Dedifferentiated amniotic fluid mesenchymal stem cell (primary cell): Measurements from ENCODE around the gene MAMLD1.

Experiments used
- DNase-seq: peaks from one replicate; pipeline ENCODE4 v3.0.0-alpha.2; 2016; ENCODE audit errors: extremely low spot score

The MAMLD1 gene

DNA sequence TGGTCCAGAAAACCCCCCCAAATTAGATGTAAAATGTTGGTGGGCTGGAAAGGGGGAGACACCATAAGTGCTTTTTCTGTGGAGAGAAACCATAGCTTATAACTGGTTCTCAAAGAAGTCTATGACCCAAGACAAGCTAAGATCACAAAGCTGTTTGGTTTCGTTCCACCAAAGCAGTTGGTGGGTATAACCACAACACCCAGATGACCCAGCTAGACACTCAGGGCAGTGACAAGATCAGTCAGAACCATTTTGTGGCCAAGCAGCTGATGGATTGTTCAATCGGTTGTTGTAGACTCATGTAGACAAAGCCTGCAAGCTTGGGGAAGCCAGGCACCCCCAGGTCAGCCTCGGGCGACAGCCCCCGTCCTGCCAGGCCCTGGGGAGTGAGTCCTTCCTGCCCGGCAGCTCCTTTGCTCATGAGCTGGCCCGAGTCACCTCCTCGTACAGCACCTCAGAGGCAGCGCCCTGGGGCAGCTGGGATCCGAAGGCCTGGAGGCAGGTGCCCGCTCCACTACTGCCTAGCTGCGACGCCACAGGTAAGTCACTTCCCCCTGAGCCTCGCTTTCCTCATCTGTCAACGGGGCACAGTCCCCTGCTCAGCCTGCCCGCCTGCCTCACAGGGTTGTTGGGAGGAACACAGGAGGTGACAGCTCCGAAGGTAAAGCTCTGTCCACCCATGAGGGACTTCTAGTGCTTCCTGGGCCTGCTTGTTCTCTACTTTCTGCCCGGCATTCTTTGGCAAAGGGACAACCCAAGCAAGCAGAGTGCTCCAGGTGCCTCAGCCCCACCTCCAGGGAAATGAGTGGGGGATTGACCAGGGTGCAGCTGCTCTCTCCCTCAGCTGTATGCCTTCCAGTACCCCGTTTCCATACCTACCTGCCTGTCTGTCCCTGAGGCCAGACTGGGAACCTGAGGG lies 140.1 kb downstream of the MAMLD1 start:
- no peak for DNase-seq

DNA sequence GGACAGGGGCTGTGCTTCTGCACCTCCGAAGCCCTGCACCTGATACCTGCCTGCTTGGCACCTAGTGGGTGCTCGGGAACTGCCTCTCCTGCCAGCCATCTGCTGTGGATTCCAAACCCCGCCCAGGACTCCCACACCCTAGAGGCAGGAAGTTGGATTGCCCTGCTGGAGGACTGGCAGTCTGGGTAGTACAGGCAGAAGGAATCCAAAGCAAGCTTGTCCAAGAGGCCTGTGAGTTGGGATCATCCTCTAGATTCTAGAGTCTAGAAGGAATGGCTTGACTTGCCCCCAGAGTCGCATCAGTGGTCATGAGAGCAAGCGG lies 140.7 kb downstream of the MAMLD1 start:
- DNase-seq: no peak

DNA sequence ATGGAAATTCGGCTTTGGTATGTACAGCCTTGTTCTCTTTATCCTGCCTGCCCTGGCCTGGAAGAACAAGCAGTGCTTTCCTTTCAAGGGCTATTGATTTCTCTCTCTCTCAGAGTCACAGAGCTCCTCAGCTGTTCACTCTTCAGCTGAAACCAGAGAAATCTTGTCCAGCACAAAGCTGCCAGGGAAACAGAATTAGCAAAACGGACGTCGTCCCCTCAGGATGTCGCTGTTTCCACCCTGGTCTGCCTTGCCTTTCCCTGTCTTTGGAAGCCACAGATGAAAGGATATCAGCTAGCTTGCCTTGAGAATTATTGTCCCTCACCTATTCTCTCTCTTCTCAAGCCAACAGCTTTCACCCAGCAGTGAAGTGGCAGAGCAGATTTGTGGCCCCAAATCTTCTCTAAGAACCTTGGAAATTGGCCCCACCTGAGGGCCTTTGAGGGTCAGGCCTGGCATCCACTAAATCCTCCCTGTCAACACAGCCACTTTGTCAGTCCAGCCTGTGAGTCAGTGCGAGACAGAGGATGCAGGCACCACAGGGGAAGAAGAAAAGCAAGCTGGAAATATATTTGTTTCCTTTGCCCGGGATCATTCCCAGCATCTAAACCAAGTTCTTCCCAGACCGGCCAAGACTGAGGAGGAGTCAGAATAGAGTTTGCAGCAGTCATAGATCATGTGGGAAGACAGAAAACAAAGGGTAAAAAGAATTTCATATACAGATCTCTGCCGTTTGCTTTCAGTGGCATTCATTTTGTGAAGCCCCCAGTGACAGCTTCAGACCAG lies 141.5 kb downstream of the MAMLD1 start:
- DNase-seq: no peak

DNA sequence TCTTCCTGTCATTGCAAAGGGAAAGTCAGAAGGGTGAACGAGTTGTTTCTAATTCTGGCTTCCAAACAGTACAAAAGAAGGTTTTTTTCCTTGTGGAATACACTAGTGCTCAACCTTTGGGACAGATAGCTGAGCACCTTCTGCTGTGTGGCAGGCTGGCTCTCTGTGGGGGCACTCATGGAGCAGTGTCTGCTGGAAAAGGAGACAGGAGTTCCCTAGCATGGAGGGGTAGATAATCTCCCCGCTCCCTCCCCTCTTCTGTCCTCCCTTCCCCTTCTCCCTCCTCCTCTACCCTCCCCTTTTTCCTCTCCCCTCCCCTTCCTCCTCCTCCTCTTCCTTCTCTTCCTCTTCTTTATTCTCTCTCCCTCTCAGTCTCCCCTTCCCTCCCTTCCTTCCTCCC lies 142.9 kb downstream of the MAMLD1 start:
- no peak for DNase-seq

DNA sequence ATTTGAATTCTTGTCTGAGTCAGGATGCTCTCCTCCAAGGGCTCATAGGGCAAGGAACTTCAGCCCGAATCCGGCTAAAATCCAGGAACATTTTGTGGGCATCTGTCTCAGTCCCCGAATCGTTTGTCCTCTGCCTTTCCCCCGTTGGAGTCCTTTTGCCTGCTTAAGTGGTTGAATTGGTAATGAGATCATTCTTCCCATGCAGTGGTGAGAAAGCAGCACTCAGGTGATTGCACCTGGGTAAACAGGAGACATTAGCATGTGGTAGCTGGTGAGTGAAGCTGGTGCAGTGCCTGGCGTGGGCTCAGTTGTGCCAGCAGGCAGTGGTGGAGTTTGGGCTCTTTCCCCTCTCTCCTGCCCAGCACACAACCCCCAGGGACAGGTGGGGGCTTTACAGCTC lies 143.4 kb downstream of the MAMLD1 start:
- no peak for DNase-seq

DNA sequence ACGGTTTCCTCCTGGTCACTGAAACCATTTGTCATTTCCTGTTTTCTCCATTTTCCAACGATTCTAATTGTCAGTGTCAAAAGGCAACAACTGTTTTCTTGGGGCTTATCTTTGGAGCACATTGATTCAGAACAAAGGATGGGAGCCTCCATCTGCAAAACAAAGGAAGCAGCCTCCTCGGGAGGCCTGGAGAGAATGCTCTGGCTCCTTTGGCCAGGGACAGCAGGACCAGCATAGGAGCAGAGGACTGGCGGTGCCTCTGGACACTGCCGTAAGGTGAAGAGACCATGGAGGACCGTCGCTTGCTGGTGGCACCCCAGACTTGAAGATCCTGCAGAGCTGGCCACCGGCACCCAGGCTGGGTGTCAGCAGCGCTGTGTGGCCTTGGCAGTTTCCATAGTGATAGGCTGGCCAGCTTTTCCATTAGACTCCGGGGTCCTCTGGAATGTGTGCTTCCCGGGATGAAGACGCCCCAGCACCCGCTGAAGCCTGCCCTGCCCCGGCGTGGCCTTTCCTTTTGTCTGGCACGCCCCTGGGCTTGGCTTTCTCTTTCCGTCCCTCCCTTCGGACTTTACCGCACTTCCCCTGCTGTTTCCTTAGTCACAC lies 144.2 kb downstream of the MAMLD1 start:
- DNase-seq: no peak

DNA sequence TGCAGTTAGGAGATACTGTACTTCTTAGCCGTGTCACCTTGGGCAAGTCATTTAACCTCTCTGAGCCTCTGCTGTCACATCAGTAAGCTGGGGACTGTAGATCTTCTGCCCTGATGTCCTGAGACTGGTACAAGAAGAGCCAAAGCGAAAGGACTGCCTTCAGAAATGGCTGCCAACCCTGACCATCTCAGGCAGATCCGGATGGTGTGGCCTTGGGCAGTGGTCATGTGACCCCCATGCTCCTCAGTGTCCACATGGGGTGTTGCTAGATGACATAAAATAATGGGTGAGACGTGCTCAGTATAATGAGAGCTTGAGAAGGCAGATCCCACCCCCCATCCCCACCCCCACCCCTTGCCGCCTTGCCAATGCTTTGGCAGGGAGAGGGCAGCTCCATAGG lies 144.9 kb downstream of the MAMLD1 start:
- no peak for DNase-seq

DNA sequence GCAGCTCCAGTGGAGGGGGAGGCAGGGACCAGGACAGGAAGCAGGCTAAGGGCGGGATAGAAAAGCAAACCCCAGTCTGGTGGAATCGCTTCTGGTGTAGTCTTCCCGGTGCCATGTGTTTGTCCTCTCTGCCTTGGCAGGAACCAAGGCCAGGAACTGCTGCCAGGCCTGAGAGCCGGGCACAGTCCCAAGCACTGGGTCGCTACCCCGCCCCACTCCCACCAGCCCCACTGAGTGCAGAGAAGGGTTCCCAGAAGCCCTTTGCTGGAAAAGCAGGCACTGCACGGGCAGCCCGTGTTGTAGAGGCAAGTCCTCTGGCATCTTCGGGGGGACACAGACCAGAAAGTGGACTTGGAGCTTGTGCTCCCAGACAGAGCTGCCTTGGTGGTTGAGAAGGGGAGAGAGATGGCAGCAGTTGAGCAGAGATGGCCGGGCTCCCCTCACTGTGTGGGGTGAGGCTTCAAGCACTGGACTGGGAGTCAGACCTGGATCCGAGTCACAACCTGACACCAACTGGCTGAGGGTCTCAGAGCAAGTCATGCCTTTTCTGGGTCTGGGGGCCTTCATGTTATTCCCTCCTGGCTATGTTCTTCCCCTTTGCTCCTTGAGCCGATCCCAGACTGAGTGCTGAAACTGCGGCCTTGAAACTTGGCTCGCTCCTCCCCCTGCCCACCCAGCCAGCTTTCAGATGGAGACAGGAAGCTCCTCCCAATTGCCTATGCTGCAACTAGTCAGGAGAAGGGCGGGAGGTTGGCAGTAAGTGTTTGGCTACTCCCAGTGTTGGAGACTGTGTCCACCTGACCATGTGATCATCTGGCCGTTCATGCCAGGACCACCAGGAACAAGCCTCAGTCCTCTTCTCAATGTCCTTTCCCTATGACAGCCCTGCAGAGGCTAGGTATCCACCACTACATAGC lies 145.6 kb downstream of the MAMLD1 start:
- no peak for DNase-seq

DNA sequence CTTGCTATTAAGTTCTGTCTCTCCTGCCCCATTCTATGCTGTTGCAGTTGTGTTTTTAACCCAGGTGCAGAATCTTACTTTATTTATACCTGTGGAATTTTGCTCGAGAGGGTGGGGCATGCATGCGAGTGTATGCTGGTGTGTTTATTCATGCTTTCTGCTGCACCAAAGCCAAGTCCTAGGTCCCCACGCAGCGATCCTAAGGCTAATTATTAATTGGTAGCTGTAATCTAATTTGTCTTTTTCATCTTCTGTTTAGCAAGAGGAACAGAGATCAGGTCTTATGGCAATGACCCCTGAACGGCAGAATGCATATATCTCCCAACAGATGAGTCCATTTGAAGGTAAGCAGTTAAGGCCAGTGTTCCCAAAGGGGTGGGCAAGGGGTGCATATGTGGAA lies 146.6 kb downstream of the MAMLD1 start:
- DNase-seq: no peak

DNA sequence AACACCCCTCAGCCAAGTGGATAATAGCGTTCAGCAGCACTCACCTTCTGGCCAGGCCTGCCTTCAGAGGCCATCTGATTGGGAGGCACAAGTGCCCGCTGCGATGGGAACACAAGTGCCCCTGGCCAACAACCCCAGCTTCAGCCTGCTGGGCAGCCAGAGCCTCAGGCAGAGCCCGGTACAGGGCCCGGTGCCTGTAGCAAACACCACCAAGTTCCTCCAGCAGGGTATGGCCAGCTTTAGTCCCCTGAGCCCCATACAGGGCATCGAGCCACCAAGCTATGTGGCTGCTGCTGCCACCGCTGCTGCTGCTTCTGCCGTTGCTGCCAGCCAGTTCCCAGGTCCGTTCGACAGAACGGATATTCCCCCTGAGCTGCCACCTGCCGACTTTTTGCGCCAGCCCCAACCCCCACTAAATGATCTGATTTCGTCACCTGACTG lies 149.4 kb downstream of the MAMLD1 start:
- DNase-seq: no peak

DNA sequence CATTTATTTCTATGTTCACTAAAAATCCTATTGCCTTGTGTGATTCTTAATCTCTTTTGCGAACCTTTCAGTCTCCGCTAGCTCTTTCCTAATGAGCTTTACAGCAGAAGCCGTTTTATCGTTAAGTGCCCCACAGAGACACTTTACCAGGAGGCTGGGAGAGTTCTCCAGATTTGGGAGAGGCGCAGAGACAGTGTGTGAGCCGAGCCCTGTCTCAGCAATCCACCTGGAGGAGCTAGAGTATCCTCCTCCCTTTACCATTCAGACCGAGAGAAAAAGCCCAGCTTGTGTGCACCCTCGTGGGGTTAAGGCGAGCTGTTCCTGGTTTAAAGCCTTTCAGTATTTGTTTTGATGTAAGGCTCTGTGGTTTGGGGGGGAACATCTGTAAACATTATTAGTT lies 150.4 kb downstream of the MAMLD1 start:
- no peak for DNase-seq

DNA sequence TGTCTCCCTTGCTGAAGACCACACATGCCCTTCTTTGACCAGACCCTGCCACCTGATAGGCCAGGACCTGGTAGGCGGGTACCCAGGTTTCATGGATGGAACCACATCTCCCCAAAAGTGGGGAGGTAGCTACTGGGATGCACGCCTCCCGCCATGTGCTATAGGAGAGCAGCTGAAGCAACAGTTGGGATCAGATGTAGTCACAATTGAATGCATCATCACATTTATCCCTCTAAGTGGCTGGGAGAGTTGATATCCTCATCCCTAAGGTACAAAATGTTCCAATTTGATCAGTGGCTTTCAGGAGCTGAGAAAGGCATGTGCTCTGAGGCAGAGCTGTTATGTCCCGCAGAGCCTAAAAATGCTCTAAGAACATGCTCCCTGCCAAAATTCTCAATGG lies 151.3 kb downstream of the MAMLD1 start:
- no peak for DNase-seq

DNA sequence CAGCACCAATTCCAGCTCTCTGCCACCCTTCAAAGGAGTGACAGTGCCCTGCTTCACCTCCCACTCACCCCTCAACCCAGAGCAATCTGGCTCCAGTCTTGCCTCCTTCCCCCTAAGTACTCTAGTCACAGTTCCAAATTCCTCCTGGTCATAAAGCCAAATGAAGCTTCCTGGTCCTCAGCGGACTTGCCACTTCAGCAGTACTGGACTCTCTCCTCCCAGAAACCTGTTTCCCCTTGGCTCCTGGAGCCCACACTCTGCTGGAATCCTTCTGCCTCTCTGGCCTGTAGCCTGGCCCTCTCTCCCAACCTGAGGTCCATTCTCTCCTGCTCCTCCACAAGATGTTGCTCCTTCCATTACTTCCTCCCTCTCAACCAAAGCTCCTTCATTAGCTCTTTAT lies 152.7 kb downstream of the MAMLD1 start:
- no peak for DNase-seq

DNA sequence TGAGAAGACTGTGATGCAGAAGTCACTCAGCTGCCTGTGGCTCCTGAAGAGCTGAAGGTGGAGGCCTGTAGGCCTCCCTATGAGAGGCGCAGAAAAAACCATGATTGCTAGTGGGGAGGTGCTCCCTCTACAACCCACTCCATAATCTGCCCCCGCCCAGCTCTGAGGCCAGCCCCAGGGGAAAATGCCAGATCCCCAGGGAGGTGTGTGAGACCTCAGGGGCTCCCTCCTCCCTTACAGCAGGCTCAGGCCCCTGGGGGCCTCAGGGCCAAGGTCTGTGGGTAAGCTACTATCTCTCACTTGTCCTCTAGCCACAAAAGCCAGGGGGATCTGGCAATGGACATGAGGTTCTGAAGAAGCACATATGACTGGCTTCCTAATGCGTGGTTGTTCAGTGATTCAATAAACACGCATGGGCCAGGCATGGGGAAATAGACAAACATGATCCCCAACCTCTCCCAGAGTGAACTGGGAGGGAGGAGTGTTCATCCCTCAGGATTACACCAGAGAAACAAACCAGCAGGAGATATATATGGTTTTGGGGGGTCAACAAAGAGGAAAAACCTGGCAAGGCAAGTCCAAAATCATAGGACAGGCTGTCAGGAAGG lies 154.3 kb downstream of the MAMLD1 start:
- DNase-seq: no peak

DNA sequence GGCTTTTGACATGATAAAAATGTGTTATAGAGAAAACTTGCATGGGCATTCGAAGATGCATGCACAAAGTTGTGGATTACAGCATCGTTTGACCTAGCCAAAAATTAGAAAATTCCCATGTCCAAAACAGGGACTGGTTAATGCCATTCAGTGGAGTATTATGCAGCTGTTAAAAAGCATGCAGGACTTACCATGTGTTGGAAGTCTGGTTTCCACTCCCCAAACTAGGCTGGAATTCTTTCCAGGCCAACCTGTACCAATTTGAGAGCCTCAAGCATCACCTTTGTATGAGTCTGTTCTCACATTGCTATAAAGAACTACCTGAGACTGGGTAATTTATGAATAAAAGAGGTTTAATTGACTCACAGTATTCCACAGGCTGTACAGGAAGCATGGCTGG lies 159.4 kb downstream of the MAMLD1 start:
- DNase-seq: no peak

DNA sequence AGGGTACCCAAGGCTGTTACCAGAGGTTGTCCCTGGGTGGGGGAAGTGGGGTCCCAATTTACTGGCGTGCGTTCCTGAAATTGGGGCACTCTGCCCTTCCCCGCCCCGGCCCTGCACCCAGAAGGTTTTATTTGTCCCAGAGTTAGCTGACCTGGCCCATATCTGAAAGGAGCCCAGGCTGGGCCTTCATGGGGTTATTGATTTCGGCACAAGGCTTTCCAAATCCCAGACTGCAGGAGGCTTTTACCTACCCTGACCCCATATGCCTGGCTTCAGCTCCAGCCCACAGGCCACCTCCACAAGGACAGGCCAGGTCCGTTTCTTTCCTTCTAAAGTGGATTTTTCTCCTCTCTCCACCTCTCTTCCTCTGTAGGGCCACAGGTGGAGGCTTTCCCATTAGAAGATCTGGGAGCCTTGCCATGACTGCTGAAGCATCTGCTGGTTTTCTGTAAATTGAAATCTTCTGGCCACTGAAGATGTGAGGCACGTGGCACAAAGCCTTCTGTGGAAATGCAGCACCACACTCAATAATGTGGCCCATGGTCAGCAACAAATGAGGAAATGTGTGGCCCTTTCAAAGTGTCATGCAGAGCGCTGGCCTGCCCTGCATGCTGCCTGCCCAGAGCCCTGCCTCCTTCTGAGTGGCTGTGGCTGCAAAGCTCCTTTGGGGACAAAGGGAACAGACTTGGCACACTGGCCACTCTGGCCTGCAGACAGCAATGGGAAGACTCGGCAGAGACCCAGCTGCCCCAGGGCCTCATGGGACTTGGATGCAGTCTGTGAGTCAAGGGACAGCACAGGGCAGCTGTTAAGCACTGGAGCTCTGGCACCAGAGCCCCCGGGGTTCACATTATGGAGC lies 162.2 kb downstream of the MAMLD1 start:
- DNase-seq: no peak

DNA sequence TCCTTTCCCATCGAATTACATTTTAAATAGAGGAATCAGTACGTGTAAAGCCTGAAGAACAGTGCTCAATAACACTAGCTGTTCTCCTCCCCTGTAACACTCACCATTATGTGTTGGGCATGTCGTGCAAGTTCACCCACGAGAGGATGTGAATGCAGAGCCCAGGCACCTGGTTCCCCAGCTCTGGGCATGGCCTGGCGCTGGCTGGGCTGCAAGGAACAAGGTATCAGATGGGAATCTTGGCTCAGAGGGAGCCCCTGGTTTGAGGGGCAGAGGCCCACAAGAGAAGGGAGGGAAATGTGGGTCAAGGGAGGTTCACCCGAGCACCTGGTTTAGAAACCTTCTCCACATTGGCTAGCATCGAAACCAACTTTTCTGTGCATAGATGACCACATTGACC lies 163.6 kb downstream of the MAMLD1 start:
- DNase-seq: no peak

DNA sequence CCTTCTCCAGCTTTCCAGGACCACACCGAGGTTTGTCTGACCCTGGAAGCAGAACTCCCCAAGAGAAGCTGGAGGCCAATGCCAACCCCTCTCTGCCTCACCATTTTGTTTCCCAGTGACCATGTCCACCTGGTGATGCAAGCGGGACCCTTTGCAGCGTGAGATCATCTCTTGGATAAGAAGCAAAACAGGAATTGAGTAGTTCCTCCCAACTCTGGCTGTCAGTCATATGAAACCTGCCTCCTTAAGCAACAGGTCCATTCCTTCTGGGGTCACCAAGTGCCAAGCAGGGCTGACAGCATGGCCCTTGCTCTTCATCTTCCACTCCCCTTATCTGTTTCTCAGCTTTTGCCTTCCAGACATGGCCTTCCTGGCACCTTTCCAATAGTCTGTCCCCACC lies 164.0 kb downstream of the MAMLD1 start:
- no peak for DNase-seq

DNA sequence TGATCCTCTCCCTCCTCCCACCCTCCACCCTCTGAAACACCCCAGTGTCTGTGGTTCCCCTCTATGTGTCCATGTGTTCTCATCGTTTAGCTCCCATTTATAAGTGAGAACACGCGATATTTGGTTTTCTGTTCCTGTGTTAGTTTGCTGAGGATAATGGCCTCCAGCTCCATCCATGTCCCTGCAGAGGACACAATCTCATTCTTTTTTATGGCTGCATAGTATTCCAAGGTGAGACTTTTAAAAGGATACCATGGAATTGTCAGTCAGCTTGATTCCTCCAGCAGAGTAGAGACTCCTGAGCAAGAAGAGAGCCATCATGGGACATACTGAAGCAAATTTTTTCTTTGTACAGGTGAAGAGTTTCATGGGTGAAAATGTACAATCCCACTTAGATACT lies 166.5 kb downstream of the MAMLD1 start:
- no peak for DNase-seq

DNA sequence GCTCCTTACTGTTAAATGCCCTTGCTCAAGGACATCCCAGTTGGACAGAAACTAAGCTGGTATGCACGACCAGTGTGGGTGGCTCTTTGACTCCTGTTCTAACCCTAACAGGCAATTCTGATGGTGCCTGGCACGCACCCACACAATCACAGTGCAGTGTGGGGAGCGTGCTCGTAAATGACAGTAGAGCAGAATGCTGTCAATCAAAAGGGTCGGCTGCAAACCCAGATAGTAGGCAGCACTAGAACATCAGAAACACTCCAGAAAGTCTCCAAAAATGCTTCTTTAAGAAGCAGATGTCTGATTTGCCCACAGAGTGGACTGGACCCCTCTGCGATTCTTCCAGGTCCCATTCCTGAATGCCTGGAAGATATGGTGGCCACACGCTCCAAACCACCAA lies 167.7 kb downstream of the MAMLD1 start:
- DNase-seq: no peak
